HG03575 (cell line): ENCODE results near the gene HEY2.
A peak's percentile ranks its signal among the peaks of the same experiment; 100 is the strongest.
"Not testable (repeated sequence)": the region's sequence is repeated elsewhere in the genome, so short reads cannot be mapped to it uniquely, and the experiment has no call there.

Source experiments
- ATAC-seq: cut with Tn5 transposase; IDR thresholded peaks from one replicate; pipeline ENCODE4 v1.9.1; 2021; ENCODE audit not compliant: unreplicated experiment, insufficient number of reproducible peaks, low FRiP score; ENCODE audit errors: extremely low read depth

The HEY2 gene

DNA sequence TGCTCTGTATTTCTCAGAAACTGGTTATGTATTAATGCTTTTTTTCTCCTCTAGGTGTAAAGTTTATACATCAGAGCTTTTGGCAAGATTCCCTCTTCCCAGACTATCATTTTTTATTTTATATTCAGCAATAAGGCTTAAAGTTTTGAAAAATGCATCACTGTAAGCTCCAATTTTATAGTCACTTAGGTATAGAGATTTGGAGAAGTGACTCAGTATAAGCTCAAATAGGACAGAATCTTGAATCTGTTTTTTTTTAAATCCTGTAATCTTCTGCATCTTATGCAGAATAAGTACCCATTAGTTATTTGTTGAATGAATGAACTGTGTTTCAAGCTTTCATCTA lies 42.4 kb downstream of the HEY2 start:
- ATAC-seq: no peak

DNA sequence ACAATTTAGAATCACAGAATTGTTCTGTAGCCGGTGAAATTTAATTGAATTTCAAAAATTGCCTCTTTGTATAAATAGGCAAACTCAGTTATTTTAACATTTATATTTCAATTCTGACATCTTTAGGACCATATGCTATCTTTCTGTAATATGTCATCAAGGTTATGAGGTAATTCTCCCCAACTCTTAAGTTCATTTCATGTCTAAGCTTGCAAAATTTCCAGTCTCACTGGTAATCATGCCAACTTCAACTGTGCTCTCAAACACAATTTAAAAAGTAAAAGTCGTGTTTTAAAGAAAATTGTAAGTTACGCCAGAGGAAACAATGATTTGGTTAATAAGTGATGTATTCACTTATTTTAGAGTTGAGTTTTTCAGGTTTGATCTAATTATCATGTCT lies 42.7 kb downstream of the HEY2 start:
- ATAC-seq: no peak

DNA sequence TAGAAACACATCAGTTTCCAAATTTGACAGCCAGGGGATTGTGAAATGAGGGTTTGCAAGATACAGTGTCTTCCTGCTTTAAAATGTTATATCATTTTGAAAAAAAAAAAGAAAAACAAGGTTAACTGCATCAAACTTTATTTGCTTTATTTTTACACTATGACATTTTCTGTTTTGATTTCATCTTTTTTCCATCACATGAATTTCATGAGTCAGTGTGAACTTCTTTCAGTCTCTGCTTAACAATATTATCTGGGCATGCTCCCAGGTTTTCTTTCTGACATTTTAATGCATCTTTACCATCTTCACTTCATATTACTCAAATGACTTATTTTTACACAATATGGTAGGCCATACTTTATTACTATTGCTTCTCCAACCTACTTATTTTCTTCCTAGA lies 43.2 kb downstream of the HEY2 start:
- ATAC-seq: no peak

DNA sequence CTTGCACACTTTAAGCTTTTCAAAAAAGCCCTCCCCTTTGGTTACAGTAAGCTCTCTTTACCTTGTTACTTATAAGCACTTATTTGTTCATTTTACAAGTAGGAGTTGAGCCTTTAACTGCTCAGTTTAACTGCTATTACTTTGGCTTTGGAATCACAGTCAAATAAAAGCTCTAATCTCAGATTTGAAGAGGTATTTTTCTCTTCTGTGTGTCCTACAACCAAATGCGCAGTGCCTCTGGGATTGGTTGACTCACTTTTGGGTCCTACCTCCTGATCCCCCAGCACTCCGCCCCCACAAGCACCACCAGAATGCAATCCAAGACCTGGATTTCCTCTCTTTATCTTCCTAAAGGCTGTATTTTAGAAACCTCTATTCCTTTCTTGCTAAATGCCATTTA lies 43.8 kb downstream of the HEY2 start:
- no peak for ATAC-seq

DNA sequence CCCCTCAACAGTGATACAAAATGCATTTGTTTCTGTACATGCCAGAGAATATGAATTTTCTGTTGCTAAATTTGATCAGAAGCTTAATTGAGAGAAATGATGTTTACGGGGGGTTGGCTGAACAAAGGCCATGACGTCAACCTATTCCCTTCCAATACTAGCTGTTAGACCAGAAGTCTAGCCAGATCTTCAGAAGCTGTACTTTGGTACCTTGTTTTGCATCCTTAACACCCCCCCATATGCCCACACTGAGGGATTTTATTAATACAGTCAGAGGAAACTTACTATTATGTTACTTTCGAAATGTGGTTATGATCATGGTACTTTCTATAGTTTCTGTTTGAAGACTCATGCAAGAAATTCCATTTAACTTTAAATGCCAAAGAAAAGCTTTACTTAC lies 44.4 kb downstream of the HEY2 start:
- no peak for ATAC-seq

DNA sequence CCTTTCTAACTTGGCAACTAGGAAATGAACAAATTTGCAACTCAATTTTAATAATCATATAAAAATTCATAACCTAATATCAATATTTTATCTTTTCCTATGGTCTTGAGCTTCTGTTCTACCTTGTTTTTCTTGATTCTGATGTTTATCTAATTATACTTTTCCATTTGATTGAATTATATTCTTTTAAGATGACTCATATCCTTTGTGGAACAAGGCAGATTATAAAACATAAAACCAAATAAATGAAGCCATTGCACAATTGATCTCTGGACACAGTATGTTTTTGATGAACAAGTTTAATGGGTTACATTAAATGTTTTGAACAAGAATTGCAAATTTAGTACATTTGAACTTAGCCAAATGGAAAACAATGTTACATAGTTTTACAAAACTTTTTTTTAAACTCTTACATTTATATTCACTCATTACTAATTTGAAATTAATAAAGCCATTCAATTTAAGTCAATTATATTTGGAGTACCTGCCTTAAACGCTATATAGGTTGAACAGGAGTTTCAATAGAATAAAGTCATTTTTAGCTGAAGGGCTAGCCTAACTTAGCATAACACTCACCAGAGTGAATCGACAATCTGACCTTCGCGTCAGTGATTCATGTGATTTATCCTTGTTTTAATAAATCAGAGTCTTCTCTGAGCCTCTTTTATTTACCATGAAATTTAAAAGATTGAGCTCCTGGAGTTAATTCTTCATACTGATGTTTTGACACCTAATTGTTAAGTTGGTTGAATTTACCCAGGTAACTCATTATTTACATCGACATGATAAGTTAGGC lies 45.1 kb downstream of the HEY2 start:
- no peak for ATAC-seq

DNA sequence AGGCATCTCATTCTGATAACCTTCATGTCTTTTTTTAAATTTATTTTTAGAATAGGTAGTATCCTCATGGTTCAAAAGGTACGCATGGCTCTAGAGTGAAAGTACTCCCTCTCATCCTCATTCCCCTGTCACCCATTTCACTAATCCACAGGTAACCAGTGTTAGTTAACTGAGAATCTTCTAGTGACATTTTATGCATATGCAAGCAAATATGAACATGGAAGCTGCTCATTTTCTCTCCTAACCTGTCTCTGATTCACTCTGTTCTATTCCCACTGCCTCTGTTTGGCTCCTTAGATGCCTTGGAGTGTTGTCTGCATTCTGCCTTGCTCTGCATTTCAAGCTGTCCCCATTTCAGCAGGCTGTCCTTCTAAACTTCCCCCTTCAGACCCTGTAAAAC lies 45.9 kb downstream of the HEY2 start:
- no peak for ATAC-seq

DNA sequence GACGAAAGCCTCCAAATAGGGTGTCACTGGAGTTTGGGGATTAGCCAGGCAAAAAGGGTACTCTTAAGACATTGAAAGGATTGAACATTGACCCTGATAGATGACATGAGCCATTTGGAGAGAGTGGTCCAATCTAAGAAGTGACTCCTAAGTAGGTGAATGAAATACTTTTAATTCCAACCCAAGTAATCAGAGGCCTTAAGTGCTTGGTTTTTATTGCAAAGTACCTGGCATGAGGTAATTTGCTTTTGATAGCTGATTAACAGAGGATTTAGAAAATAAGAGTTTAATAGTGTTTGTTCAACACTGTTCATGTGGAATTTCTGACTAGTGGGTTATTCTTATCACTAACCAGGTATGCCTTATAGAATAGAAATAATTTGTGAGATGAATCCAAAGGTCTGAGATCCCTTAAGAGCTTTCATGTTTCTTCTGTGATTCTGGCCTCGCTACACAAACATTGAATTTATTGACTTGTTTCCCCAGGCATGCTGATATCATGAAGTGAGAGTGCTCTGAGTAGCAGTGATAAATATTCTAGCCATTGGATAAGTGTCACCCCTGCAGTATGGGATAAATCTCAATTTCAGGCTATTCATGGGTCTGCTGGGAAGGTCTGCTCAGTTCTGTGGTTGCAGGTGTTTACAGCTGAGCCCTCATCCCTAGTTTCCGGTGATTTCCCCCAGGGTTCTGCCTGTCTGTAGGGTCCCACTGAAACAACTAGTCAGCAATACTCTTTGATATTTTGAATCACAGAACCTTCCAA lies 47.9 kb downstream of the HEY2 start:
- no peak for ATAC-seq

DNA sequence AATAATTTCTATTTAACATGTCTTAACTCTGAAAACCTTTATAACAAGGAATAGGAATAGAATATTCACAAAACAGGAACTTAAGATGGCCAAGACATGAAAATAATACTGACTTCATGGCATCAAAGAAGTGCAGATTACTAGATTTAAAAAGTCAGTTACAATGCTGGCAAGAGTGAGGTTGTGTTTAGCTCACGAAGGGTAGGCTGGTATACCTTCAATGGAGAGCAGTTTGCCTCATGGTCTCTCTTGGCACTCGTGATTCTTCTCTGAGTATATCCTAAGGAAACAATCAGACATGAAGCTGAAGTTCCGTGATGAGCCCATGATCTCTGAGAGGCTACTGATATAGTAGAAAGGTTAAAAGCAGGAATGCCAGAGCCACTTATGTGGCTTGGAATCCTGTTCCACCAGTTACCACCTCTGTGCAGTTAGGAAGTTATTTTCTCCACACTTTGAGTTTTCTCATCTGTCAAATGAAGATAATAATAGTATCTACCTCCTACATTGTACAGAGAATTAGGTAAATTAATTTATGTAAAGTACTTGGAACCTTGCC lies 48.5 kb downstream of the HEY2 start:
- no peak for ATAC-seq

DNA sequence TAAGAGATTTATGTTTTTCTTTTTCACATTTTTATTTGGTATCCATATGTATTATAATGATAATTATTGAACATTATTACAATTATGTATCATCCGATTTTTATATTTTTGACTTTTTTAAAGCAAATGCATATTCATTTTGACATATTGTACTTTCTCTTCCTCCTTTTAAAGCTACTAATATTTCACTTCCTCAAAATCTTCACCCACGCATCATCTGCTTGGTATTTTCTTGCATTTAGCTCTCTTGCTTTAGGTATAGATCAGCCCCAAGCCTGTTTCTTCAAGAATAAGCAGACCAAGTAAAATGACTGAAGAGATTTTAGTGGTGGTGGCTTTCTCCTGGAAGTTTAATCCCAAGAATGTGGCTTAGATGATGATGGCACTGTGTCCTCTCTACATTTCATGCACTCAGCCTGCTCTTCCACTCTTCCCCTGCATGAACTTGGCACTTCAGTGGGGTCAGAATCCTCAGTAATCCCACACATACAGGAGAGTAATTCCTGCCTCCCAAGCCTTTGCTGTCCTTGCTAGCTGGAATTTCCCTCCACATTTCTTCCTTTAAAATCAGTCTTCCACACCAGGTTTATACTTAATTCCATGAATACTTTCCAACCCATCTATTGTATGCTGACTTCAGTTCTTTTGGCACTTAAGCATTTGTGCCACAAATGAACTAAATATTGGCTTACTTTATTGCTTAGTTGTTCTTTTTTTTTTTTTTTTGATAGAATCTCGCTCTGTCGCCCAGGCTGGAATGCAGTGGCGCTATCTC lies 49.5 kb downstream of the HEY2 start:
- peak; percentile 92 for ATAC-seq

DNA sequence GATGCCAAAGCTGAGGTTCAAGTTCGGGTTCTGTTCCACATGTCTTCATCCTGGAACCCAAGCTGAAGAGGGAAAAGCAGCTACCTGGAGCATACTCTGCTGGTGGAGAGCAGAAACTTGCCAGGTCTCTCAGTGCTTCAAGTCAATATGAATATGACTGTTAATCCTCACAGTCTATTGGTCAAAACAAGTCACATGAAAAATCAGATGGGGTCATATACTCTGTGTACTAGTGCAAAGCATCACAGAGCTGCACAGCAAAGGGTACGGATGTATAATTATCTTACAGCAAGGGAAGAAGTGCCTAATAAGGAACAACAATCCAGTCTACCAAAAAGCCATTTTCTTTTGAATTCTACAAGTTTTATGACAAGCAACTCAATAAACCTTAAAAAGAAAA lies 53.0 kb downstream of the HEY2 start:
- ATAC-seq: no peak

DNA sequence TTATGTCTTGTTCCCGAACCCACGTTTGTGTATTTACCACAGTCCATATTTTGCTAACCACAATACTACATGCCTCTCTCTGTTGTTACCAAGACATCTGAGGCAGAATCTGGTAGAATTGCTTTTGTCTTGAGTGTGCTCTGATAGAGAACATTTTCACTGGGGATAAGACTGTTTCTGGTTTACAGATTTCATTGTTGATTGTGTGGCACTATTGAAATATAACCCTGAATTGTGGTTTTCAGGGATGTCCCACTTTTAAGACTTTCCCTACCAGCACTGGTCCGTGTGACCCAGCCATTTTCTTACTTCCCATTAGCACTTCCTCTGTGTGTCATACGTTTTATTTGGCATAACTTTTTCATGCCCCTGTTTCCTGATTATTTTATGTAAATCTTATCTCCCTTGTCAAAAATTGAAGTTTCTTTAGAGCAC lies 53.5 kb downstream of the HEY2 start:
- no peak for ATAC-seq

DNA sequence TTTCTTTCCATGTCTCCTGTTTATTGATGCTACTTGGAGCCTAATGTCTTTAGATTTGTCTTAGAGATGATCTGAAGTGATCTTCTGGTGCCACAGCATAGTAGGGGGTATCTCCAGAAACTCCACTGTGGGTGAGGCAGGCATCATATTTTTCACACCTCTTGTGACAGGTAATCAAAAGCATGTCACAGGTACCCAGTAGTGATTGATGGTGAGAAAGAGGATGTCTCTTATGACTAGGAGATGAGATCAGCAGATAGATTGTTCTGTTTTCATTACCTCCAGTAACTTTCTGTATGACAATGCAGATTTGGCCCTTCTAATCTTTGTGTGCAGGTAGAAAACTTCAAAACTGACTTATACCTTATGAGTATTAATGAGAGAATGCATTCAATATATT lies 54.8 kb downstream of the HEY2 start:
- ATAC-seq: peak; percentile 44

DNA sequence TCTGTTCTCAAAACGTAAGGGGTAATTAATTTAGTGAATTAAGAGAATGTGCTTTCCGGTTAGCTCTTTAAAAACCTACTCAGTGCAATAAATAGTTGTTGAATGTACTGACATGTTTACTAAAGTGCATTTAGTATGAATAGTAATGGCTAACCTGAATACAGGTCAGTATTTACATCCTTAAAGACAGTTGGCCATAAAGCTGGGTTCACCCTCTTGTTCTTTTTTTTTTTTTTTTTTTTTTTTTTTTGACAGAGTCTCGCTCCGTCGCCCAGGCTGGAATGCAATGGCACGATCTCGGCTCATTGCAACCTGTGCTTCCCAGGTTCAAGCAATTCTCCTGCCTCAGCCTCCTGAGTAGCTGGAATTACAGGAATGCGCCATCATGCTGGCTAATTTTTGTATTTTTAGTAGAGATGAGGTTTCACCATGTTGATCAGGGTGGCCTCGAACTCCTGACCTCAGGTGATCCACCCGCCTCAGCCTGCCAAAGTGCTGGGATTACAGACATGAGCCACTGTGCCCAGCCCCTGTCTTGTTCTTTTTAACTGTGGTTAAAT lies 55.5 kb downstream of the HEY2 start:
- not testable (repeated sequence) for ATAC-seq

DNA sequence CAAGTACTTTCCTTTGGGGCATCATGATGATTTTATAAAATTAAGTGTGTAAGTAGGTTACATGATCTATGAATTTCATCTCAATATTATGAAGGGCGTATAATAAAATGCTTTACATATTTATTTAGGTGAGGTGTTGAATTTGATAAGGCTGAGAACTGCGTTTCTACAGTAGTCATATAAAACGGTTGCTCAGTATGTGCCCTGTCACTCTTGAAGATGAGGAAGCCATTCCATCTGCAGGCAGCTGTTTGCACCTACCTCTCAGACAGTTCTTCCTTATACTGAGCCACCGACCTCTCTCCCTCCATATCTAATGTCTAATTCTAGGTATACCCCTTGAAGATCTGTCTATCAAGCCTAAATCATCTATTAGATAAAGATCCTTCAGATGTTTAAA lies 57.4 kb downstream of the HEY2 start:
- ATAC-seq: no peak

DNA sequence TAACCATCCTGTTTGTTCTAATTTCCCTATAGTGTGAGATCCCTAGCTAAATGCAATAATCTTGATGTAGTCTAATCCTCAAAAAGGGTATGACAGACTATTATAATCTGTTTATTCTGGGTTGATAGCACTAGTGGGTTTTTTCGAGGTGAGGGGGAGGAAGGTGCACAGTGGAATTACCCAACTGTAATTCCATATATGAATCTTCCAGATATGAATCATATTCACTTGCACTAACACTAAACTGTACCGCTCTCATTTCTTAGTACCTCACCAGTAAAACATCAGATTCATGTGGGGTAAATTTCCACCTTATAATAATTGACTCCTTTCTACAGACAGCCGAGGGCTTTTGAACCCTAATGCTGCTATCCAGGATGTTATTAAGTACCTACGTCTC lies 57.9 kb downstream of the HEY2 start:
- ATAC-seq: no peak

DNA sequence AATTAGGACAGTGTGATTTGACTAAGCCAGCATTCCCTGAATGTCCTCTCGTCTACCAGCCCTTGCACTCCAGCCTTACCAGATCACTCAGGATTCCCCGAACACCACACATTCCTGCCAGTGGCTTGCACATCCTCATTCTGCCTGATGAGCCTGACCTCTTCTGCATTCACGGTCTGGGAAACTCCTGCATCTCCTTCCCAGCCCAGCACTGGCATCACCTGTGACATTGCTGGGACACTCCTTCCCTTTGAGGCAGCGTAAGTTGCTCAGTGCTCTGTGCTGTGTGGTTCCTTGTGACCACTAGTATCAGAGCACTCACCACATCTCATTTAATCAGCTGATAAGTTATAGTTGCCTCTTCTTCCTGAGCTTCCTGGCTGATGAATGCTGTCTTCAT lies 58.6 kb downstream of the HEY2 start:
- ATAC-seq: no peak

DNA sequence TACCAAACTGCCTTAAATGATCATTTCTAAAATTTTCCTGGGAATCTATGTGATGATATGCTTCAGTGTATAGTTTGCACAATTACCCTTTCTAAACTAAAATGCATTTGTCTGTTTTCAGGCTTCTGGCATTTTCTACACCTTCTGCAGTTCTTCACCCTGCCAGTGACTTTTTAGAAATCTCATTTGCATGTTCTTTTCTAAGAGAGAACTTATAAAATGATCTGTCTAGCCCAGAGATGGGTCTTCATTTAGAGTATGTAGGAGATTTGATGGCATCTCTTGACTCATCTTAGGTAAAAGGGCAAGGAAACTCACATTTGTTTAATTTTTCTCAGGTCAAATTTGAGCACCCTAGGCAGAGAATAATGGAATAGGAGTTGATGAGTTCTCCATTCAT lies 59.2 kb downstream of the HEY2 start:
- no peak for ATAC-seq

DNA sequence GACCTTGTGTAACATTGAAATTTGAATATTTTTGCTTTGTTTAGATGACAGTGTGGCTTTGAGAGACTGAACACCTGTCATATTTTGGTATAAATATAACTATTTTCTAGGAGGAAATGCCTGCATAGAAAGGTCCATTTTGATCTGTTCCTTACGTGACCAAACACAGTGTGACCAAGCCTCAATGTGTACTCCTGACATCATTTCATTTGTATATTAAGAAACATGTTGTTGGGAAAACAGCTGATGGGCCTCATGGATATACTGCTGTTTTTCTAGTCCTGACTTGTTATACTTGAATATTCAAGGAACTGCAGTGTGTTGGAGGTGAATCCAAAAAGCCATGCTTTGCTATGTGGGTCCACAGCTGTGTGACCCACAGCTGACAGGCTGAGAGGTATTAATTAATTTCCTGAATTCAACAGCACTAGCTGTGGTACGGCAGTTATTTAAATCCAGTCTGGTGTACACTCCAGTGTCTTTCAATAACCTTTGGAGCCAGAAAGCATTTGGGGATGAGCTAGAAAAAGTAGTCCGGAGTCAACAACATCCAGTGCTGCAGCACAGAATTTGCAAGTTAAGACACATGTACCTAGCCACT lies 60.2 kb downstream of the HEY2 start:
- no peak for ATAC-seq
